ENCODE results near the gene TNXB.
A peak's percentile ranks its signal among the peaks of the same experiment; 100 is the strongest.
"Not testable (repeated sequence)": the region's sequence is repeated elsewhere in the genome, so short reads cannot be mapped to it uniquely, and the experiment has no call there.

Gene TNXB

GRCh38 chr6:32144238-32144637, 35.1 kb upstream of the TNXB start:
- not testable (repeated sequence) for DNase-seq

DNA sequence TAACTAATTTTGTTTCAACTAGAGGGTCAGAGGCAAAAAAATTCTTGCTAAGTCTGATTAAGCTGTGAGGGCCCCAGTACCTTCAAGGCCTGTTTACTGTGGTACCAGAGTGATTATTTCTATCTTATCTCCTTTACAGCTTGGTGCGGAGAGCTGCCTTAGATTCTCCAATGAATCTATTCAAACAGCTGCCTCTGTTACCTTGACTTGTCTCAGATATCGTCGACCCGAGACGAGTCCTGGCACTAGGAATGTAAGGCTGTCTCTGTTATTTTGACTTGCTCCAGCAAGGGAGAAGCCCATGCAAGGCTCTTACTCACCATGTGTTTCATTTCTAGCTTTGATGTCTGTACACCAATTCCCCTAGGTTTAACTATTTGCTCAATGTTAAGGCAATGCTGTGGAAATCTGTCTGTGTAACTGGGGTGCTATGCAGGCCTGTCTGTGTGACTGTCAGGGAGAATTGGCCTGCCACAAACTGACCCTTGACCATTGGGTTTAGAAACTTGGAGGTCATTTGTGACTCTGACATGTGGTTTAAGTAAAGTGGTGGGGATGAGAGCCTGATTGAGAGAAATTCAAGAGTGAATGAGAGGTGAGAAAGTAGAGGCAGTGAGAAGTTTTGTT, 31.4 kb upstream of the TNXB start:
- no peak for DNase-seq

DNA sequence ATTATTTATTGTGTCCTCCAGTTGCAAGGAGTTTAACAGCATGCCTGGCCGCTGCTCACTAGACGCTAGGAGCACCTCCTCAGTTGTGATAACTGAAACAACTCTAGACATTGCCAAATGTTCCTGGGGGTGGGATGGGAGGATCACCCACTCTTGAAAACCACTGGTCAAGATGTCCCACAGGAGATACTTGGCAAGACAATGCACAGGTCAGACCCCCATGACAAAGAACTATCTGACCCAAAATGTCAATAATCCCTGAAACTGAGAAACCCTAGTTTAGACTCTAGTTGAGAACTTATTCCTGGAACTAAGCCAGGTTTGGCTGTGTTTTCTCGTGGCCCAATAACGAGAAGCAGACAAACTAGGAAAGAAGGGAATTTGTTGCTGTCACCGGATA, 30.5 kb upstream of the TNXB start:
- DNase-seq: no peak

DNA sequence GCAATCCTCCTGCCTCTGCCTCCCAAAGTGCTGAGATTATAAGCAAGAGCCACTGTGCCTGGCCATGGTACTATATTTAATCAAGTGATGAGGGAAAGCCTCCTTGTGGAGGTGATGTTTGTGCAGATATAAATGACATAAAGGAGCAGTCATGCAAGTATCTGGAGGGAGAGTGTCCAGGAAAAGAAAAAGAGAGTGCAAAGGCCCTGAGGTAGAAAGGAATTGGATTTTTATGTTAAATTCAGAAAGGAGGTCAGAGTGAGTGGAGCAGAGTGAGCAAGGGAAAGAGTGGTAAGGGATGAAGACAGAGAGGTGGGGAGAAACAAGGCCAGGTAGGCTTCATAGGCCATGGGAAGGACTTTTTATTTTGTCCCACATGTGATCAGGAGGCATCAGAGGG, 28.3 kb upstream of the TNXB start:
- no peak for DNase-seq

- DNase-seq: no peak
Observed at GRCh38 chr6:32133786-32134185, 24.6 kb upstream of the TNXB start.

GRCh38 chr6:32132110-32132509, 23.0 kb upstream of the TNXB start:
- DNase-seq: no peak

GRCh38 chr6:32131439-32131948, 22.4 kb upstream of the TNXB start:
- DNase-seq: no peak

- DNase-seq: no peak
Observed at GRCh38 chr6:32129297-32130088, 20.4 kb upstream of the TNXB start.

- no peak for DNase-seq
Observed at GRCh38 chr6:32128751-32129296, 19.7 kb upstream of the TNXB start.

GRCh38 chr6:32127717-32128592, 18.8 kb upstream of the TNXB start, which contains the start of gene ATF6B:
Gene ATF6B (minus strand): TSS chr6:32128246. CDS start chr6:32128207, 39 bp downstream.
- peak; percentile 92 for DNase-seq

- DNase-seq: no peak
Observed at GRCh38 chr6:32127409-32127716, 18.2 kb upstream of the TNXB start.

GRCh38 chr6:32126880-32127279, 17.7 kb upstream of the TNXB start:
- no peak for DNase-seq

- no peak for DNase-seq
Observed at GRCh38 chr6:32123681-32124080, 14.5 kb upstream of the TNXB start.

GRCh38 chr6:32120573-32121059, 11.5 kb upstream of the TNXB start:
- no peak for DNase-seq

DNA sequence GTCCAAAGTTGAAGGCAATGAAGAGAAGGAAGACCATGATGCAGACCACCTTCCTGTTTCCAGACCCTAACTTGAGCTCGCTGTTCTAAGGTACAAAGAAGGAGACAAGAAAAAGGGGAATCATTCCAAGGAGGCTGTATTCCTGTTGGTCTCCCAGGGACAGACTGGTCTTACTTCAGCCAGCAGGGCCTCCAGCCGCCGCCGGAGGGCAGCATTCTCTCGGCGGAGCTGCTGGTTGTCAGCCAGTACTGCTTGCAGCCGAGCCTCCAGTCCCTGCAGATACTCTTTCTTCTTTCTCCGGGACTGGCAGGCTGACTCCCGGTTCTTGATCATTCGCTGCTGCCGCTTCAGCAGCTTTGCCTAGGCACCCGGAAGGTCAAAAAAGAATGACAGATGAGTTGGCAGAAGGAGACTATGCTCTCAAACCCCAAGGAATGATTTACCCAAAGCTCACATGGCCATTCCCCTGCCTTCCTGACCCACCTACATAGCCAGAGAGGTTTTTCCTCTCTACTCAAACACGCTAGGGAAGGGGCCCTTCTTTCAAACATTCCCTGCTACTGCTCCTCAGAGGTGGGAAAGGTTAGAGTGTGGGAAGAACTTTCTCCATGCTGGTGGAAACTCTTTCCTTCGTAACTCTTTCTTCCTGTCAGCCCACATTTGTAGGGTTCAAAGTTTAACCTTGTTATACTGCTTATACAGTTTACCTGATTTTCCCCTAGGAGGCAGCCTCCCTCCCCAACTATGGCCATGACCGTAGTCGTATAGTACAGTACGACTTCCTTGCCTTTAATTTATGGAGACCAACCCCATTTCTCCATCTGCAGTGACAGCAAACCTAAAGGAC, 9.9 kb upstream of the TNXB start:
- peak; percentile 89 for DNase-seq

DNA sequence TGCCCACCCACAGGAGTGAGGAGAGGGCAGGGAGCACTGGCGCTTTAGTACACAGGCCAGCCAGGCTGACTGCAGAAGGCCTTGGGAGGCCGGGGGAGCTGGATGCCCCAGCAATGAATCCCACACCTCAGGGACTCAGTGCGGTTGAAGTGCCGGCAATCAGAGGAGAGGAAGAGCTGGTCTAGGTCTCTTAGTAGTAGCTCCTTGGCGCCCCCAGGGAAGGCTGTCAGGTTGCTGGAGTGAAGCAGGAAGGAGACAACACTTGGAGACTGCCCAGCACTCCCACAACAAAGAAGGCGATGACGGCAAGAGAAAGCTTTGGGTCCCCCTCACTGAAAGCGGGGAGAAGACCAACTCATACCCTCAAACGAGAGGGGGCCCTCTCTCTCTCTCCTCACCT, 8.3 kb upstream of the TNXB start:
- no peak for DNase-seq

DNA sequence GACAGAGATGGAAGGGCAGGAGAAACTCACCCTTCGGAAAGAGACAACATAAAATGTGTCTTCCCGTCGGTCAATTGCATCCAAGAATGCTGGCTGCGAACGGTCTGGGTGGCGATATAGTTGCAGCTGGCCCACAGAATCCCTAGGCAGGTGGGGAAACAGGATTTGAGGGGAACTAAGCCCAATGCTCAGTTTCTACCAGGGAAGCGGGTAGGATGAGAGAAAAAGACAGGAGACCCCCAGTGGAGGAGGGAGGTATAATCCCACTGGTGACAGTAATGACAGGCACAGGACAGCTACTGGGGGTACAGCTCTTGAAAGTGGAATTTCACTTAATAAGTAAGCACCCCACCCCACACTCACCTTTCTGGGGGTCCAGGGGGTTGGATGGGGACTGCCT, 7.5 kb upstream of the TNXB start:
- DNase-seq: no peak

- no peak for DNase-seq
Observed at GRCh38 chr6:32115623-32116022, 6.5 kb upstream of the TNXB start.

- no peak for DNase-seq
Observed at GRCh38 chr6:32114796-32115195, 5.7 kb upstream of the TNXB start.

- DNase-seq: peak; percentile 83
Observed at GRCh38 chr6:32113386-32114352, 4.5 kb upstream of the TNXB start.

Measured in right forelimb (tissue), 1 donor.